Large intestine (tissue), 3 donors: ENCODE results near the gene ETV3. TPM values are rescaled to one million over a fixed set of nuclear protein-coding genes. Genes with fewer than 3 reads are reported as not detected.
"Not testable (repeated sequence)": the region's sequence is repeated elsewhere in the genome, so short reads cannot be mapped to it uniquely, and the experiment has no call there.

Experiments
- DNase-seq, 2 donors: peaks; one replicate each; pipeline versions ENCODE4 v3.0.0 to v3.0.0-alpha.2; 2013
- H3K27ac ChIP-seq: one replicate; pipeline ENCODE4 v1.5.1; 2013; ENCODE audit warnings: low read length
- H3K27me3 ChIP-seq: 2 replicates; pipeline ENCODE4 v1.6.1; 2013; ENCODE audit warnings: low read length; ENCODE audit not compliant: control insufficient read depth, insufficient read depth
- H3K36me3 ChIP-seq: 2 replicates; pipeline ENCODE4 v1.6.1; 2013; ENCODE audit warnings: low read length; ENCODE audit not compliant: control insufficient read depth, insufficient read depth
- H3K4me1 ChIP-seq: one replicate; pipeline ENCODE4 v1.6.1; 2013; ENCODE audit warnings: low read length; ENCODE audit not compliant: control insufficient read depth, insufficient read depth
- H3K4me3 ChIP-seq: one replicate; pipeline ENCODE4 v1.5.1; 2013; ENCODE audit warnings: low read length
- H3K9me3 ChIP-seq: one replicate; pipeline ENCODE4 v1.6.1; 2013; ENCODE audit warnings: mild to moderate bottlenecking, low read depth, low read length, moderate library complexity; ENCODE audit not compliant: control insufficient read depth
- WGBS: methylation state at CpG from one replicate; pipeline ENCODE4 v1.1.5; 2013; ENCODE audit warnings: low lambda C conversion rate; ENCODE audit not compliant: insufficient coverage; 5-methylcytosine and 5-hydroxymethylcytosine counted together
- polyA plus RNA-seq: library from polyadenylated mRNA; unstranded; fragments of 120-200 nt; gene quantifications from one replicate; pipeline ENCODE4 v1.2.1, GENCODE V29; 2013

ETV3 gene
- polyA plus RNA-seq, 1 donor: 19.3 TPM

- no peaks in the 10 kb centered on the region for H3K36me3 ChIP-seq
- H3K27me3 ChIP-seq: peaks cover 73% of the 10 kb centered on the region
- H3K9me3 ChIP-seq: no peaks in the 10 kb centered on the region
- no peak for DNase-seq
- no peak overlapping the region for H3K27ac ChIP-seq
- no peaks in the 10 kb centered on the region for H3K4me1 ChIP-seq
- 20% methylated on average over 1 of the region's 6 CpGs for WGBS
- H3K4me3 ChIP-seq: no peak overlapping the region
These were observed 32.0 kb downstream of the ETV3 start for GRCh38 chr1:157105988-157106812.

- H3K9me3 ChIP-seq: no peaks in the 10 kb centered on the region
- no peaks in the 10 kb centered on the region for H3K4me1 ChIP-seq
- DNase-seq: no peak
- H3K27me3 ChIP-seq: peaks cover 66% of the 10 kb centered on the region
- WGBS: 51% methylated on average over 4 of the region's 14 CpGs
- no peak overlapping the region for H3K4me3 ChIP-seq
- H3K36me3 ChIP-seq: no peaks in the 10 kb centered on the region
- no peak overlapping the region for H3K27ac ChIP-seq
These were observed 32.8 kb downstream of the ETV3 start for GRCh38 chr1:157105298-157105987.

GRCh38 chr1:157104598-157105293, 33.4 kb downstream of the ETV3 start:
- H3K4me3 ChIP-seq: no peak overlapping the region
- DNase-seq: no peak
- H3K36me3 ChIP-seq: no peaks in the 10 kb centered on the region
- no peaks in the 10 kb centered on the region for H3K4me1 ChIP-seq
- H3K9me3 ChIP-seq: no peaks in the 10 kb centered on the region
- H3K27me3 ChIP-seq: peaks cover 59% of the 10 kb centered on the region
- 33% methylated on average over 1 of the region's 6 CpGs for WGBS
- H3K27ac ChIP-seq: no peak overlapping the region

- Histone ChIP-seq H3K9me3 (no peaks in the 10 kb centered on the region), H3K4me3 (no peak overlapping the region), H3K4me1 (no peaks in the 10 kb centered on the region), H3K36me3 (no peaks in the 10 kb centered on the region), H3K27me3 (peaks cover 46% of the 10 kb centered on the region), H3K27ac (no peak overlapping the region)
- no peak for DNase-seq
- 100% methylated on average over 1 of the region's 5 CpGs for WGBS
These were observed 34.9 kb downstream of the ETV3 start for GRCh38 chr1:157103268-157103667.

- Histone ChIP-seq H3K4me3 (no peak overlapping the region), H3K27me3 (peaks cover 25% of the 10 kb centered on the region), H3K4me1 (no peaks in the 10 kb centered on the region), H3K36me3 (no peaks in the 10 kb centered on the region), H3K9me3 (no peaks in the 10 kb centered on the region), H3K27ac (no peak overlapping the region)
- WGBS: no CpG with 5 or more reads among the region's 4 CpGs
- DNase-seq: no peak
These were observed 37.0 kb downstream of the ETV3 start for GRCh38 chr1:157101149-157101548.

GRCh38 chr1:157099633-157100009, 38.6 kb downstream of the ETV3 start, which contains the start of gene ETV3L:
ETV3L (minus strand) TSS chr1:157099808; CDS start chr1:157099523, 285 bp downstream.
- DNase-seq: no peak
- no peaks in the 10 kb centered on the region for H3K9me3 ChIP-seq
- H3K27me3 ChIP-seq: peaks cover 10% of the 10 kb centered on the region
- no peak within 1 kb of the TSS for H3K27ac ChIP-seq
- H3K4me1 ChIP-seq: no peaks in the 10 kb centered on the region
- H3K36me3 ChIP-seq: no peaks in the 10 kb centered on the region
- no peak within 1 kb of the TSS for H3K4me3 ChIP-seq
- no CpG with 5 or more reads among the region's 3 CpGs for WGBS

GRCh38 chr1:157098987-157099632, 39.1 kb downstream of the ETV3 start:
- not testable (repeated sequence) for H3K27me3 ChIP-seq, DNase-seq, H3K4me1 ChIP-seq, H3K27ac ChIP-seq, H3K9me3 ChIP-seq, H3K36me3 ChIP-seq, H3K4me3 ChIP-seq
- WGBS: 100% methylated on average over 2 of the region's 17 CpGs

GRCh38 chr1:157098519-157098918, 39.7 kb downstream of the ETV3 start:
- Histone ChIP-seq H3K4me3 (no peak overlapping the region), H3K27ac (no peak overlapping the region), H3K27me3 (peaks cover 7% of the 10 kb centered on the region), H3K9me3 (no peaks in the 10 kb centered on the region), H3K36me3 (no peaks in the 10 kb centered on the region), H3K4me1 (no peaks in the 10 kb centered on the region)
- DNase-seq: no peak
- no CpG with 5 or more reads among the region's 9 CpGs for WGBS

GRCh38 chr1:157097692-157098091, 40.5 kb downstream of the ETV3 start:
- no CpG with 5 or more reads among the region's 6 CpGs for WGBS
- no peak overlapping the region for H3K27ac ChIP-seq

GRCh38 chr1:157096881-157097280, 41.3 kb downstream of the ETV3 start:
- WGBS: no CpG with 5 or more reads among the region's 6 CpGs
- Histone ChIP-seq H3K27me3 (no peaks in the 10 kb centered on the region), H3K4me1 (no peaks in the 10 kb centered on the region), H3K27ac (no peak overlapping the region), H3K9me3 (no peaks in the 10 kb centered on the region), H3K36me3 (no peaks in the 10 kb centered on the region), H3K4me3 (no peak overlapping the region)
- DNase-seq: no peak

More at GRCh38 chr1:157097692-157098091, 40.5 kb downstream of the ETV3 start:
- no peaks in the 10 kb centered on the region for H3K4me1 ChIP-seq
- H3K36me3 ChIP-seq: no peaks in the 10 kb centered on the region
- H3K4me3 ChIP-seq: no peak overlapping the region
- no peak for DNase-seq
- H3K9me3 ChIP-seq: no peaks in the 10 kb centered on the region
- H3K27me3 ChIP-seq: no peaks in the 10 kb centered on the region
